HG03575 (cell line): ENCODE results near the gene SDK2.

Experiments
- ATAC-seq: cut with Tn5 transposase; IDR thresholded peaks from one replicate; pipeline ENCODE4 v1.9.1; 2021; ENCODE audit not compliant: unreplicated experiment, insufficient number of reproducible peaks, low FRiP score; ENCODE audit errors: extremely low read depth

SDK2 gene

GRCh38 chr17:73616120-73616872 lies 27.9 kb downstream of the SDK2 start:
- ATAC-seq: no peak

GRCh38 chr17:73614256-73614655 lies 30.0 kb downstream of the SDK2 start:
- no peak for ATAC-seq

- no peak for ATAC-seq
These were observed 30.7 kb downstream of the SDK2 start for GRCh38 chr17:73613271-73614233.

- ATAC-seq: no peak
These were observed 32.2 kb downstream of the SDK2 start for GRCh38 chr17:73612031-73612472.

- ATAC-seq: no peak
These were observed 32.6 kb downstream of the SDK2 start for GRCh38 chr17:73611630-73612029.

GRCh38 chr17:73610331-73610911 lies 33.8 kb downstream of the SDK2 start:
- ATAC-seq: no peak

- ATAC-seq: no peak
These were observed 34.5 kb downstream of the SDK2 start for GRCh38 chr17:73609758-73610157.

GRCh38 chr17:73609060-73609459 lies 35.2 kb downstream of the SDK2 start:
- no peak for ATAC-seq

- ATAC-seq: no peak
These were observed 38.8 kb downstream of the SDK2 start for GRCh38 chr17:73605444-73605843.

- ATAC-seq: no peak
These were observed 39.8 kb downstream of the SDK2 start for GRCh38 chr17:73604476-73604875.

- no peak for ATAC-seq
These were observed 40.3 kb downstream of the SDK2 start for GRCh38 chr17:73603971-73604370.

- ATAC-seq: no peak
These were observed 44.0 kb downstream of the SDK2 start for GRCh38 chr17:73600103-73600871.

- no peak for ATAC-seq
These were observed 44.6 kb downstream of the SDK2 start for GRCh38 chr17:73599599-73599998.

GRCh38 chr17:73598212-73598611 lies 46.0 kb downstream of the SDK2 start:
- ATAC-seq: no peak

- ATAC-seq: no peak
These were observed 48.3 kb downstream of the SDK2 start for GRCh38 chr17:73595931-73596330.

GRCh38 chr17:73595479-73595878 lies 48.8 kb downstream of the SDK2 start:
- ATAC-seq: no peak

GRCh38 chr17:73595068-73595467 lies 49.2 kb downstream of the SDK2 start:
- no peak for ATAC-seq

- ATAC-seq: no peak
These were observed 49.6 kb downstream of the SDK2 start for GRCh38 chr17:73594598-73594997.

GRCh38 chr17:73594025-73594424 lies 50.2 kb downstream of the SDK2 start:
- no peak for ATAC-seq
